Cerebellar nuclear complex (tissue), 1 donor: Measurements from ENCODE around the gene SMG5.

Experiments used
- DNase-seq, 2 experiments: peaks; one replicate each; lab custom pipeline; 2025; lab: John Stamatoyannopoulos, UW

Gene SMG5

GRCh38 chr1:156281693-156282478, 739 bp downstream of the SMG5 start:
- no peak for DNase-seq

GRCh38 chr1:156281281-156281680, 1.3 kb downstream of the SMG5 start:
- no peak for DNase-seq

- DNase-seq = no peak
Measured at GRCh38 chr1:156279837-156280236, 2.8 kb downstream of the SMG5 start.

- DNase-seq = no peak
Measured at GRCh38 chr1:156276966-156277381, 5.7 kb downstream of the SMG5 start.

GRCh38 chr1:156276532-156276931, 6.1 kb downstream of the SMG5 start:
- no peak for DNase-seq

GRCh38 chr1:156270314-156270713, 12.3 kb downstream of the SMG5 start:
- DNase-seq = no peak

GRCh38 chr1:156268336-156268735, 14.3 kb downstream of the SMG5 start:
- DNase-seq = no peak

GRCh38 chr1:156266051-156266450, 16.6 kb downstream of the SMG5 start:
- no peak for DNase-seq

- DNase-seq = no peak
Measured at GRCh38 chr1:156263288-156263655, 19.4 kb downstream of the SMG5 start.

GRCh38 chr1:156262461-156263287, 20.0 kb downstream of the SMG5 start:
- no peak for DNase-seq

GRCh38 chr1:156260896-156261295, 21.7 kb downstream of the SMG5 start:
- DNase-seq = no peak

GRCh38 chr1:156259805-156260204, 22.8 kb downstream of the SMG5 start:
- DNase-seq = no peak

- no peak for DNase-seq
Measured at GRCh38 chr1:156258859-156259258, 23.8 kb downstream of the SMG5 start.

GRCh38 chr1:156257711-156258110, 24.9 kb downstream of the SMG5 start:
- DNase-seq = no peak

- no peak for DNase-seq
Measured at GRCh38 chr1:156253634-156254033, 29.0 kb downstream of the SMG5 start.

GRCh38 chr1:156251527-156251926, 31.1 kb downstream of the SMG5 start:
- DNase-seq = no peak

- no peak for DNase-seq
Measured at GRCh38 chr1:156249593-156249992, 33.0 kb downstream of the SMG5 start.

- no peak for DNase-seq
Measured at GRCh38 chr1:156248323-156248683, 34.3 kb downstream of the SMG5 start.

- no peak for DNase-seq
Measured at GRCh38 chr1:156247460-156248322, 34.9 kb downstream of the SMG5 start, which contains the start of gene PAQR6. PAQR6 (minus strand) TSS chr1:156248056; CDS start chr1:156246731, 1,325 bp downstream.

- DNase-seq = no peak
Measured at GRCh38 chr1:156246781-156247459, 35.7 kb downstream of the SMG5 start.

- DNase-seq = no peak
Measured at GRCh38 chr1:156246241-156246780, 36.3 kb downstream of the SMG5 start.
